Upper lobe of left lung (tissue), 4 donors: ENCODE results near the gene ERICH6B.

Experiments
- EP300 ChIP-seq, 4 donors: sonication (generic); formaldehyde crosslinking; IDR thresholded peaks; one replicate each; pipeline ENCODE4 v1.5.1; 2017; ENCODE audit warnings: antibody characterized with exemption in 4 of 4, control low read depth in 2 of 4
- POLR2A ChIP-seq, 4 donors: fragments of 450-650 bp; IDR thresholded peaks; one replicate each; pipeline ENCODE4 v1.5.1; 2016 to 2017; ENCODE audit warnings: antibody characterized with exemption in 4 of 4, mild to moderate bottlenecking in 2 of 4

DNA sequence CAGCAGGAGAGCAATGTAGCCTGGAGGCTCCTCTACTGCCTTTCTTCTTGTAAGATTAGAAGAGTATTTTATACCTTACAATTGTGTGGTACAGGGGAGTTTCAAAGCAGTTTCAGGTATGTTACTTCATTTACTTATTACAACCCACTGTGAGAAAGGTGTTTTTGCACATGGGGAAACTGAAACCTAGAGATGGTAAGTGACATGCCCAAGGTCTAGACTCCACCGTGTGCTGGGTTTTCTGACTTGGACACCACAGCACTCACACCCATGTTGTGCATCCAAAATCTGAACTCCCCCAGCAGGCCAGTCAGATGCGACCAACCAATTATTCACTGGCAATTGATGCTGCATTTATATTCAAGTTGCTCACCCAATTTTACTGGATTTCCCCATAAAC, 22.8 kb downstream of the ERICH6B start:
- no peak for TF ChIP-seq EP300 (IDR thresholded peaks at IDR 0.05)
- TF ChIP-seq POLR2A (IDR thresholded peaks at IDR 0.05), result no peak
